HepG2 (cell line): ENCODE data around the gene DCLRE1B. TPM values are rescaled to one million over a fixed set of nuclear protein-coding genes. Genes with fewer than 3 reads are reported as not detected.
A peak's percentile ranks its signal among the peaks of the same experiment; 100 is the strongest.

ENCODE experiments used
- EED ChIP-seq: sonication (generic); formaldehyde crosslinking; IDR thresholded peaks from 2 replicates; pipeline ENCODE4 v1.5.0; 2020; ENCODE audit warnings: mild to moderate bottlenecking, missing genetic modification reagents
- HMG20A ChIP-seq: IDR thresholded peaks from 2 replicates; pipeline ENCODE4 v1.6.1; 2016; ENCODE audit warnings: borderline replicate concordance
- HOXA3 ChIP-seq: sonication (generic); formaldehyde crosslinking; IDR thresholded peaks from 2 replicates; pipeline ENCODE4 v1.5.0; 2020; ENCODE audit warnings: missing genetic modification reagents
- MATR3 ChIP-seq: sonication (generic); formaldehyde crosslinking; IDR thresholded peaks from 2 replicates; pipeline ENCODE4 v1.4.0; 2020; ENCODE audit warnings: missing genetic modification reagents
- RBFOX2 ChIP-seq: fragments of 200-400 bp; formaldehyde crosslinking; IDR thresholded peaks from 2 replicates; pipeline ENCODE4 v1.6.1; 2017; ENCODE audit warnings: low read depth, mild to moderate bottlenecking, low read length
- SPEN ChIP-seq: sonication (generic); formaldehyde crosslinking; IDR thresholded peaks from 2 replicates; pipeline ENCODE4 v1.5.1; 2020; ENCODE audit warnings: low read depth, mild to moderate bottlenecking, missing genetic modification reagents
- TBX3 ChIP-seq: fragments of 450-650 bp; IDR thresholded peaks from 2 replicates; pipeline ENCODE4 v1.6.1; 2017; ENCODE audit warnings: antibody characterized with exemption, mild to moderate bottlenecking, inconsistent platforms, borderline replicate concordance
- ZBTB49 ChIP-seq: sonication (generic); formaldehyde crosslinking; IDR thresholded peaks from 2 replicates; pipeline ENCODE4 v1.4.0; 2020; ENCODE audit warnings: missing genetic modification reagents, borderline replicate concordance
- ZFP82 ChIP-seq: sonication (generic); formaldehyde crosslinking; IDR thresholded peaks from 2 replicates; pipeline ENCODE4 v1.5.1; 2020; ENCODE audit warnings: mild to moderate bottlenecking, missing genetic modification reagents, borderline replicate concordance
- ZIK1 ChIP-seq: sonication (generic); formaldehyde crosslinking; IDR thresholded peaks from 2 replicates; pipeline ENCODE4 v1.5.0; 2020; ENCODE audit warnings: mild to moderate bottlenecking, low read depth, missing genetic modification reagents, borderline replicate concordance
- ZNF10 ChIP-seq: sonication (generic); formaldehyde crosslinking; IDR thresholded peaks from 2 replicates; pipeline ENCODE4 v1.4.0; 2020; ENCODE audit warnings: mild to moderate bottlenecking, low read depth, missing genetic modification reagents, borderline replicate concordance
- ZNF263 ChIP-seq: sonication (generic); formaldehyde crosslinking; IDR thresholded peaks from 2 replicates; pipeline ENCODE4 v1.4.0; 2020; ENCODE audit warnings: missing genetic modification reagents
- ZNF766 ChIP-seq: sonication (generic); formaldehyde crosslinking; IDR thresholded peaks from 2 replicates; pipeline ENCODE4 v1.5.0; 2020; ENCODE audit warnings: missing genetic modification reagents, borderline replicate concordance
- polyA plus RNA-seq, 8 experiments: library from polyadenylated mRNA; depleted of rRNA in 3 of 8; stranded (reverse) in 7 of 8; unstranded in 1 of 8; fragments of >200 nt; fragmentation: Illumina TruSeq in 4 of 8; extraction: Trizol in 4 of 8; gene quantifications; 2 replicates each; pipeline versions ENCODE4 v1.2.1 to v1.2.3, GENCODE V29; 2011 to 2016; ENCODE audit warnings: low read depth in 4 of 8, missing spikeins in 1 of 8, mixed read lengths in 1 of 8; ENCODE audit not compliant: insufficient read depth in 1 of 8
- total RNA-seq, 5 experiments: library from RNA; depleted of rRNA; stranded (reverse); fragments of >200 nt; fragmentation: Illumina TruSeq; extraction: Trizol; gene quantifications; 2 replicates each; pipeline ENCODE4 v1.2.3, GENCODE V29; 2016; ENCODE audit warnings: low read depth in 1 of 5
- TF ChIP-seq, protein P1 (sequence below): sonication (generic); formaldehyde crosslinking; IDR thresholded peaks from 2 replicates; pipeline ENCODE4 v1.5.1; 2020; ENCODE audit warnings: mild to moderate bottlenecking, missing genetic modification reagents, borderline replicate concordance
- TF ChIP-seq, protein P2 (sequence below): sonication (generic); formaldehyde crosslinking; IDR thresholded peaks from 2 replicates; pipeline ENCODE4 v1.5.1; 2020; ENCODE audit warnings: missing genetic modification reagents, mild to moderate bottlenecking, borderline replicate concordance
- TF ChIP-seq, protein P3 (sequence below): fragments of 450-650 bp; IDR thresholded peaks from 2 replicates; pipeline ENCODE4 v1.6.1; 2016

DCLRE1B gene
- total and polyA plus RNA-seq, 2 of the 13 experiments (the other 11 are each of a cell fraction or from before 2014, with no cell fraction given): 2.7 to 8.0 TPM

DNA sequence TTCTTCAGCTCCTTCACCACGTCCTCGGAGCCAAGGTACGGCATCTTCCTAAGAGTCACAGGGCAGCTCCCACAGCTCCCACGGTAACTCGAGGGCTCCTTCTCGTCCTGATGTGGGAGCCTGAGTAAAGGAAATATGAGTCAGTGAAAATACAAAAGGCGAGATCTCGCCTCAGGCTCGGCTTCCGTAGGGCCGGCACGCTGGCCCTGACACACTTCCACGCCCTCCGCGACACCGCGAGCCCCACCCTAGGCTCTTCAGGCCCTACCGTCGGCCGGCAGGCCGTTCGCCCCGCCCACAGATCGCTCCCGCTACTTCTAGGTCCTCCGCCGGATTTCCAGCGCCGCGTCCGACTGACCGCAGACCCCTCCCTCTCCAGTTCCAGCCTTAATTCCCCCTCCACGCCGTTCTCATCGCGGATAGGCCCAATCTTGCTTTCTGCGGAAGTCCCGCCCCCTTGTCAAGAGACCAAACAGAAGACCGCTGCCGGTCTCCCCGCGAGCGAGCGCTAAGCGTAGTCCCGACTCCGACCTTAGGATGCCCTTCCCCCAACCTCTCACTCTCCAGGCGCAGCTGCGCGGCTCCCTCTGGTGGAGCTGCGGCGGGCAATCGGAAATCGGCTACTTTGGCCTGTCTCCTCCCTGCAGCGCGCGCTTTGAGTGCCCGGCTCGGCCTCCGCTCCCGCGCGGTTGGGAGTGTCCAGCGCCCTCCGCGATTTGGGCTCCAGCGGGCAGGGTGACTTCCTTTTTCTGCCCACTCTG lies at the start of gene DCLRE1B, which contains the start of gene AP4B1 (continued):
- TF ChIP-seq, protein P1, sequence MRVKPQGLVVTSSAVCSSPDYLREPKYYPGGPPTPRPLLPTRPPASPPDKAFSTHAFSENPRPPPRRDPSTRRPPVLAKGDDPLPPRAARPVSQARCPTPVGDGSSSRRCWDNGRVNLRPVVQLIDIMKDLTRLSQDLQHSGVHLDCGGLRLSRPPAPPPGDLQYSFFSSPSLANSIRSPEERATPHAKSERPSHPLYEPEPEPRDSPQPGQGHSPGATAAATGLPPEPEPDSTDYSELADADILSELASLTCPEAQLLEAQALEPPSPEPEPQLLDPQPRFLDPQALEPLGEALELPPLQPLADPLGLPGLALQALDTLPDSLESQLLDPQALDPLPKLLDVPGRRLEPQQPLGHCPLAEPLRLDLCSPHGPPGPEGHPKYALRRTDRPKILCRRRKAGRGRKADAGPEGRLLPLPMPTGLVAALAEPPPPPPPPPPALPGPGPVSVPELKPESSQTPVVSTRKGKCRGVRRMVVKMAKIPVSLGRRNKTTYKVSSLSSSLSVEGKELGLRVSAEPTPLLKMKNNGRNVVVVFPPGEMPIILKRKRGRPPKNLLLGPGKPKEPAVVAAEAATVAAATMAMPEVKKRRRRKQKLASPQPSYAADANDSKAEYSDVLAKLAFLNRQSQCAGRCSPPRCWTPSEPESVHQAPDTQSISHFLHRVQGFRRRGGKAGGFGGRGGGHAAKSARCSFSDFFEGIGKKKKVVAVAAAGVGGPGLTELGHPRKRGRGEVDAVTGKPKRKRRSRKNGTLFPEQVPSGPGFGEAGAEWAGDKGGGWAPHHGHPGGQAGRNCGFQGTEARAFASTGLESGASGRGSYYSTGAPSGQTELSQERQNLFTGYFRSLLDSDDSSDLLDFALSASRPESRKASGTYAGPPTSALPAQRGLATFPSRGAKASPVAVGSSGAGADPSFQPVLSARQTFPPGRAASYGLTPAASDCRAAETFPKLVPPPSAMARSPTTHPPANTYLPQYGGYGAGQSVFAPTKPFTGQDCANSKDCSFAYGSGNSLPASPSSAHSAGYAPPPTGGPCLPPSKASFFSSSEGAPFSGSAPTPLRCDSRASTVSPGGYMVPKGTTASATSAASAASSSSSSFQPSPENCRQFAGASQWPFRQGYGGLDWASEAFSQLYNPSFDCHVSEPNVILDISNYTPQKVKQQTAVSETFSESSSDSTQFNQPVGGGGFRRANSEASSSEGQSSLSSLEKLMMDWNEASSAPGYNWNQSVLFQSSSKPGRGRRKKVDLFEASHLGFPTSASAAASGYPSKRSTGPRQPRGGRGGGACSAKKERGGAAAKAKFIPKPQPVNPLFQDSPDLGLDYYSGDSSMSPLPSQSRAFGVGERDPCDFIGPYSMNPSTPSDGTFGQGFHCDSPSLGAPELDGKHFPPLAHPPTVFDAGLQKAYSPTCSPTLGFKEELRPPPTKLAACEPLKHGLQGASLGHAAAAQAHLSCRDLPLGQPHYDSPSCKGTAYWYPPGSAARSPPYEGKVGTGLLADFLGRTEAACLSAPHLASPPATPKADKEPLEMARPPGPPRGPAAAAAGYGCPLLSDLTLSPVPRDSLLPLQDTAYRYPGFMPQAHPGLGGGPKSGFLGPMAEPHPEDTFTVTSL (CRISPR knock-in tag): peak; percentile 46; the same call in 1 of the 2 replicates
- TF ChIP-seq ZNF766 (CRISPR knock-in tag) (no peak), ZNF263 (CRISPR knock-in tag) (no peak), ZNF10 (CRISPR knock-in tag) (no peak), HMG20A (CRISPR knock-in tag) (no peak), ZIK1 (0 out of 2 replicates have a peak, but pooled peaks have one; percentile 35), HOXA3 (CRISPR knock-in tag) (peak; percentile 93), RBFOX2 (peak; percentile 66), MATR3 (CRISPR knock-in tag) (no peak), TBX3 (0 out of 2 replicates have a peak, but pooled peaks have one; percentile 23), ZBTB49 (no peak), ZFP82 (CRISPR knock-in tag) (no peak), SPEN (CRISPR knock-in tag) (peak; percentile 81), EED (CRISPR knock-in tag) (no peak)
- TF ChIP-seq, protein P2, sequence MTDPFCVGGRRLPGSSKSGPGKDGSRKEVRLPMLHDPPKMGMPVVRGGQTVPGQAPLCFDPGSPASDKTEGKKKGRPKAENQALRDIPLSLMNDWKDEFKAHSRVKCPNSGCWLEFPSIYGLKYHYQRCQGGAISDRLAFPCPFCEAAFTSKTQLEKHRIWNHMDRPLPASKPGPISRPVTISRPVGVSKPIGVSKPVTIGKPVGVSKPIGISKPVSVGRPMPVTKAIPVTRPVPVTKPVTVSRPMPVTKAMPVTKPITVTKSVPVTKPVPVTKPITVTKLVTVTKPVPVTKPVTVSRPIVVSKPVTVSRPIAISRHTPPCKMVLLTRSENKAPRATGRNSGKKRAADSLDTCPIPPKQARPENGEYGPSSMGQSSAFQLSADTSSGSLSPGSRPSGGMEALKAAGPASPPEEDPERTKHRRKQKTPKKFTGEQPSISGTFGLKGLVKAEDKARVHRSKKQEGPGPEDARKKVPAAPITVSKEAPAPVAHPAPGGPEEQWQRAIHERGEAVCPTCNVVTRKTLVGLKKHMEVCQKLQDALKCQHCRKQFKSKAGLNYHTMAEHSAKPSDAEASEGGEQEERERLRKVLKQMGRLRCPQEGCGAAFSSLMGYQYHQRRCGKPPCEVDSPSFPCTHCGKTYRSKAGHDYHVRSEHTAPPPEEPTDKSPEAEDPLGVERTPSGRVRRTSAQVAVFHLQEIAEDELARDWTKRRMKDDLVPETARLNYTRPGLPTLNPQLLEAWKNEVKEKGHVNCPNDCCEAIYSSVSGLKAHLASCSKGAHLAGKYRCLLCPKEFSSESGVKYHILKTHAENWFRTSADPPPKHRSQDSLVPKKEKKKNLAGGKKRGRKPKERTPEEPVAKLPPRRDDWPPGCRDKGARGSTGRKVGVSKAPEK (CRISPR knock-in tag): no peak
- TF ChIP-seq, protein P3, sequence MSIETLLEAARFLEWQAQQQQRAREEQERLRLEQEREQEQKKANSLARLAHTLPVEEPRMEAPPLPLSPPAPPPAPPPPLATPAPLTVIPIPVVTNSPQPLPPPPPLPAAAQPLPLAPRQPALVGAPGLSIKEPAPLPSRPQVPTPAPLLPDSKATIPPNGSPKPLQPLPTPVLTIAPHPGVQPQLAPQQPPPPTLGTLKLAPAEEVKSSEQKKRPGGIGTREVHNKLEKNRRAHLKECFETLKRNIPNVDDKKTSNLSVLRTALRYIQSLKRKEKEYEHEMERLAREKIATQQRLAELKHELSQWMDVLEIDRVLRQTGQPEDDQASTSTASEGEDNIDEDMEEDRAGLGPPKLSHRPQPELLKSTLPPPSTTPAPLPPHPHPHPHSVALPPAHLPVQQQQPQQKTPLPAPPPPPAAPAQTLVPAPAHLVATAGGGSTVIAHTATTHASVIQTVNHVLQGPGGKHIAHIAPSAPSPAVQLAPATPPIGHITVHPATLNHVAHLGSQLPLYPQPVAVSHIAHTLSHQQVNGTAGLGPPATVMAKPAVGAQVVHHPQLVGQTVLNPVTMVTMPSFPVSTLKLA: peak; percentile 50
